GM18873 (cell line): ENCODE measurements around the gene CTSK.

ENCODE experiments used
- ATAC-seq: cut with Tn5 transposase; IDR thresholded peaks from one replicate; pipeline ENCODE4 v1.9.1; 2021; ENCODE audit warnings: mild to moderate bottlenecking, moderate library complexity, moderate number of reproducible peaks; ENCODE audit not compliant: unreplicated experiment, low FRiP score

Gene CTSK

DNA sequence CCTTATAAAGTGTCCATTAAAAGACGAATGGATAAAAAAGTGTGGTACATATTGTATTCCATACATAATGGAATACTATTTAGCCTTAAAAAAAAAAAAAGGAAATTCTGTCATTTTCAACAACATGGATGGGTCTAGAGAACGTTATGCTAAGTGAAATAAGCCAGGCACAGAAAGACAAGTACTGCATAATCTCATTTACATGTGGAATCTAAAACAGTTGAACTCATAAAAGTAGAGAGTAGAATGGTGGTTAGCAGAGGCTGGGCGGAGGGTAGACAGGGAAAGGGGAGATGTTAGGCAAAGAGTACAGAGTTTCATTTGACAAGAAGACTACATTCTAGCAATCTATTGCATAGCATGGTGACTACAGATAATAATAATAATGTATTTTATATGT is 45.0 kb downstream of the CTSK start:
- no peak for ATAC-seq

- no peak for ATAC-seq
Measured at GRCh38 chr1:150762552-150762951, 45.5 kb downstream of the CTSK start.

GRCh38 chr1:150761801-150762200 is 46.3 kb downstream of the CTSK start:
- no peak for ATAC-seq

DNA sequence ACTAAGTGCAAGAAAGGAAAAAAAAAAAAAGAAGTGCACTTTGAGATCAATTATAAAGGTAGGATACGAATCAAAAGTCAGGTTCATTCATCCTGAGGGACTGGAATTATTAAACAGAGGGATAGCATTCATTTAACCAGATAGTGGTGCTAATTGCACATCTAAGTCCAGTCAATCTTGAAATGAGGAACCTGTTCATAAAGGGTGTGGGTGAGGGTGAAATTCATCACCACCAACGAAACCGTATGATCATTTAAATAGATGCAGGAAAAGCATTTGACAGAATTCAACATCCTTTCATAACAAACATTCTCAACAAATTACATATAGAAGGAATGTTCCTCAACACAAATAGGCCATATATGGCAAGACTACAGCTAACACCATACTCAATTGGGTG is 48.0 kb downstream of the CTSK start:
- no peak for ATAC-seq

DNA sequence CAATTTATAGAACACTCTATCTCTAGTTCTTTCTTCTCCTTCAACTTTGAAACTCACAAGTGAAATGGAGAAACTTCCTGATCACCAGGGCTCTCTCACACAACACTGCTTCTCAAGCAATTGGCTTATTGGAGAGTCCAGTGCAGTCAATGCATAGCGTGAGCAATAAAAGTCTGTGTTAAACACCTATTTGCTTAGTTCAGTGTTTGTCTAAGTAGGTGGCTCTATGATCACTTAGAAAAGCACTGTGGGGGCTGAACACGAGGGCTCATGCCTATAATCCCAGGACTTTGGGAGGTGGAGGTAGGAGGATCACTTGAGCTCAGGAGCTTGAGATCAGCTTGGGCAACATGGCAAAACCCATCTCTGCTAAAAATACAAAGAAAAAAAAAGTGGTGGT is 54.6 kb downstream of the CTSK start:
- ATAC-seq = no peak

DNA sequence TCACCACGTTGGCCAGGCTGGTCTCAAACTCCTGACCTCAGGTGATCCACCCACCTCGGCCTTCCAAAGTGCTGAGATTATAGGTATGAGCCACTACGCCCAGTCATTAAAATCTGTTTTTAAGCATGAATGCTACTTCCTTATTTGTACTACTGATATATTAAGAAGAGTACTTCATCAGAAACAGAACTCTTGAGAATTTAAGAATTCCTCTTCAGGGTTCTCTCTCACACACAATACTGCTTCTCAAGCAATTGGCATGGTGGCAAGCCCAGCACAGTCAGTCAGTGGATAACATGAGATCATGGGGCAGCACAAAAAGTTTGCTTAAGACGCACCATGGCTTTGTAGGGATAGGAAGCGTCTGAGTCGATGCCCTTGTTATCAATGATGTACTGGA is 56.6 kb downstream of the CTSK start:
- ATAC-seq = no peak

- no peak for ATAC-seq
Measured at GRCh38 chr1:150749720-150750311, 58.2 kb downstream of the CTSK start.

DNA sequence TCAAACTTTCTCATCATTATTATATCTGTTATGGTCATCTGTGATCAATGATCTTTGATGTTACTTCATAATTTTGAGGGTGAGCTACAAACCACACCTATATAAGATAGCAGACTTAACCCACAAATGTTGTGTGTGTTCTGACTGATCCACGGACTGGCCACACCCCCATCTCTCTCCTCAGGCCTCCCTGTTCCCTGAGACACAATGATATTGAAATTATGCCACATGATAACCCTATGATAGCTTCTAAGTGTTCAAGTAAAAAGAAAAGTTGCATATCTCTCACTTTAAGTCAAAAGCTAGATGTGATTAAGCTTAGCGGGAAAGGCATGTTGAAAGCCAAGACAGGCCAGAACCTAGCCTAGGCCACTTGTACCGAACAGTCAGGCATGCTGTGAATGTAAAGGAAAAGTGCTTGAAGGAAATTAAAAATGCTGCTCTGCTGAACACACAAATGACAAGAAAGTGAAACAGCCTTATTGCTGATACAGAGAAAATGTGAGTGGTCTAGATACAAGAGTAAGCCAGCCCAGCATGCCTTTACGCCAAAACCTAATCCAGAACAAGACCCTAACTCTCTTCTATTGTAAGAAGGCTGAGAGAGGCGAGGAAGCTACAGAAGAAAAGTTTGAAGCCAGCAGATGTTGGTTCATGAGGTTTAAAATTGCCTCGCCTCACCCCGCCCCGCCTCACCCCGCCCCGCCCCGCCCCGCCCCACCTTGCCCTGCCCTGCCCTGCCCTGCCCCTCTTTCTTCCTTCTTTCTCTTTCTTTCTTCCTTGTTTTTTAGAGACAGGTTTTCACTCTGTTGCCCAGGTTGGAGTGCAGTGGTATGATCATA is 59.0 kb downstream of the CTSK start:
- no peak for ATAC-seq
